GM12878 (cell line): ENCODE results near the gene FHOD3. TPM values are rescaled to one million over a fixed set of nuclear protein-coding genes. Genes with fewer than 3 reads are reported as not detected.

ENCODE experiments used
- ATF7 ChIP-seq: fragments of 450-650 bp; IDR thresholded peaks from 2 replicates; pipeline ENCODE4 v1.6.1; 2016; ENCODE audit warnings: low read depth, mild to moderate bottlenecking
- BCL11A ChIP-seq: IDR thresholded peaks from 2 replicates; pipeline ENCODE4 v1.6.1; 2011; ENCODE audit warnings: low read depth, low read length
- BHLHE40 ChIP-seq, 2 experiments: fragments of 450-650 bp in 1 of 2; IDR thresholded peaks; 2 replicates each; pipeline ENCODE4 v1.6.1; 2011 to 2017; ENCODE audit warnings: low read depth in 2 of 2, borderline replicate concordance in 1 of 2, improper control_type of control experiment in 1 of 2, low read length in 1 of 2, mild to moderate bottlenecking in 1 of 2
- HCFC1 ChIP-seq: fragments of 150-350 bp; IDR thresholded peaks from 2 replicates; pipeline ENCODE4 v1.6.1; 2014; ENCODE audit warnings: low read length
- JUNB ChIP-seq: IDR thresholded peaks from 2 replicates; pipeline ENCODE4 v1.6.1; 2016; ENCODE audit warnings: antibody characterized with exemption, mild to moderate bottlenecking
- MXI1 ChIP-seq: fragments of 150-350 bp; IDR thresholded peaks from 2 replicates; pipeline ENCODE4 v1.6.1; 2011; ENCODE audit warnings: low read depth, mild to moderate bottlenecking, inconsistent platforms, low read length, improper control_type of control experiment
- NFIC ChIP-seq: IDR thresholded peaks from 2 replicates; pipeline ENCODE4 v1.6.1; 2012; ENCODE audit warnings: low read depth, mild to moderate bottlenecking, inconsistent platforms, low read length, moderate library complexity
- NR2F1 ChIP-seq: fragments of 450-650 bp; conservative IDR thresholded peaks from 2 replicates; pipeline ENCODE4 v1.6.1; 2017; ENCODE audit warnings: mild to moderate bottlenecking
- NRF1 ChIP-seq: conservative IDR thresholded peaks from 2 replicates; pipeline ENCODE4 v1.6.1; 2011; ENCODE audit warnings: mild to moderate bottlenecking, low read depth, low read length, improper control_type of control experiment
- POU2F2 ChIP-seq: IDR thresholded peaks from 3 replicates; pipeline ENCODE4 v1.6.1; 2011; ENCODE audit warnings: low read depth, mild to moderate bottlenecking, low read length, borderline replicate concordance
- ZNF592 ChIP-seq: fragments of 450-650 bp; IDR thresholded peaks from 2 replicates; pipeline ENCODE4 v1.6.1; 2017; ENCODE audit warnings: mild to moderate bottlenecking, moderate library complexity
- polyA plus RNA-seq, 11 experiments: library from polyadenylated mRNA; depleted of rRNA in 4 of 11; unstranded in 6 of 11; stranded (reverse) in 5 of 11; fragments of >200 nt; fragmentation: Nextera tagmentation in 4 of 11; fragmentation: Illumina TruSeq in 1 of 11; extraction: Ambion mirVana in 4 of 11; extraction: Trizol in 1 of 11; gene quantifications; 1 replicate in 1 of 11; 2 replicates in 10 of 11; pipeline versions ENCODE4 v1.2.1 to v1.2.3, GENCODE V29; 2011 to 2016; ENCODE audit warnings: inconsistent platforms in 2 of 11, missing spikeins in 2 of 11, low read depth in 1 of 11
- total RNA-seq, 4 experiments: library from RNA; depleted of rRNA in 3 of 4; stranded (reverse); fragments of >200 nt in 3 of 4; fragmentation: Illumina TruSeq in 1 of 4; extraction: Trizol in 1 of 4; gene quantifications; 2 replicates each; pipeline versions ENCODE4 v1.2.1 to v1.2.3, GENCODE V29; 2013 to 2021
- TF ChIP-seq, protein P1 (sequence below): fragments of 450-650 bp; IDR thresholded peaks from 2 replicates; pipeline ENCODE4 v1.6.1; 2016; ENCODE audit warnings: mild to moderate bottlenecking, moderate library complexity, borderline replicate concordance
- TF ChIP-seq, protein P2 (sequence below): fragments of 450-650 bp; IDR thresholded peaks from 2 replicates; pipeline ENCODE4 v1.6.1; 2017; ENCODE audit warnings: antibody characterized with exemption, mild to moderate bottlenecking, moderate library complexity
- TF ChIP-seq, protein P3 (sequence below): fragments of 450-650 bp; IDR thresholded peaks from 2 replicates; pipeline ENCODE4 v1.6.1; 2016; ENCODE audit warnings: mild to moderate bottlenecking

FHOD3 gene
- total and polyA plus RNA-seq, 10 of the 15 experiments (the other 5 are each of a cell fraction or from before 2014, with no cell fraction given), result 0.77 to 26.7 (median 10.4) TPM

DNA sequence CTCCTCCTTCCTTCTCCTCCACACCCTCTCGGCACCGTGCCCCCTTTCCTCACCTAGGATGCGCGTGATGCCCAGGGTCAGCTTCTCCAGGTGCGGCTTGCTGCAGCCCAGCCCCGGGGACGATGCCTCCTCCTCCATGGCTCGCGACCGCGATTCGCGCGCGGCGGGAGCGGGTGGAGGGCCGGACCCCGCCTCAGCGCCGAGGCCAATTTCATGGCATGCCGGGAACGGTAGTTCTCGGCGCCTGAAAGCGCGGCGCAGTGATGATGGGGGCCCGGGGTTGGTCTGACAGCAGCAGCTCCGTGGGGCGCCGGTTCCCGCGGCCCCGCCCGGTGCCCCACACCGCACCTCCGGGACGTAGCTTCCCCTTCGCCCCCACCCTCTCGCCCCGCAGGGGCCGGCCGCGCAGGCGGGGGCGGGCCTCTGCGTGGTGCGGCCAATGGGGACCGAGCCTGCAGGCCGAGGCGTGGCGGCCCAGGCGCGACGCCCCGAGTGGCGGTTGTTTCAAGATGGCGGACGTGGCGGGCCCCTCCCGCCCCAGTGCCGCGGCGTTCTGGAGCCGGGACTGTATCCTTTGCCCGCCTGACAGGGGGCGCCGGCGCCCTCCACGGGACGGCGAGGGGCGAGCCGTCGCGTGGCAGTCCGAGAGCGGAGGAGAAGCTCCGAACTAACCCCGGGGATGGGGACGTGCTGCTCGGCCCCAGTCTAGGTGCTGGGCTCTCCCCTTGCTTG lies 531.3 kb downstream of the FHOD3 start, which contains the start of the genes KIAA1328 and TPGS2 (continued):
- TF ChIP-seq, protein P1, sequence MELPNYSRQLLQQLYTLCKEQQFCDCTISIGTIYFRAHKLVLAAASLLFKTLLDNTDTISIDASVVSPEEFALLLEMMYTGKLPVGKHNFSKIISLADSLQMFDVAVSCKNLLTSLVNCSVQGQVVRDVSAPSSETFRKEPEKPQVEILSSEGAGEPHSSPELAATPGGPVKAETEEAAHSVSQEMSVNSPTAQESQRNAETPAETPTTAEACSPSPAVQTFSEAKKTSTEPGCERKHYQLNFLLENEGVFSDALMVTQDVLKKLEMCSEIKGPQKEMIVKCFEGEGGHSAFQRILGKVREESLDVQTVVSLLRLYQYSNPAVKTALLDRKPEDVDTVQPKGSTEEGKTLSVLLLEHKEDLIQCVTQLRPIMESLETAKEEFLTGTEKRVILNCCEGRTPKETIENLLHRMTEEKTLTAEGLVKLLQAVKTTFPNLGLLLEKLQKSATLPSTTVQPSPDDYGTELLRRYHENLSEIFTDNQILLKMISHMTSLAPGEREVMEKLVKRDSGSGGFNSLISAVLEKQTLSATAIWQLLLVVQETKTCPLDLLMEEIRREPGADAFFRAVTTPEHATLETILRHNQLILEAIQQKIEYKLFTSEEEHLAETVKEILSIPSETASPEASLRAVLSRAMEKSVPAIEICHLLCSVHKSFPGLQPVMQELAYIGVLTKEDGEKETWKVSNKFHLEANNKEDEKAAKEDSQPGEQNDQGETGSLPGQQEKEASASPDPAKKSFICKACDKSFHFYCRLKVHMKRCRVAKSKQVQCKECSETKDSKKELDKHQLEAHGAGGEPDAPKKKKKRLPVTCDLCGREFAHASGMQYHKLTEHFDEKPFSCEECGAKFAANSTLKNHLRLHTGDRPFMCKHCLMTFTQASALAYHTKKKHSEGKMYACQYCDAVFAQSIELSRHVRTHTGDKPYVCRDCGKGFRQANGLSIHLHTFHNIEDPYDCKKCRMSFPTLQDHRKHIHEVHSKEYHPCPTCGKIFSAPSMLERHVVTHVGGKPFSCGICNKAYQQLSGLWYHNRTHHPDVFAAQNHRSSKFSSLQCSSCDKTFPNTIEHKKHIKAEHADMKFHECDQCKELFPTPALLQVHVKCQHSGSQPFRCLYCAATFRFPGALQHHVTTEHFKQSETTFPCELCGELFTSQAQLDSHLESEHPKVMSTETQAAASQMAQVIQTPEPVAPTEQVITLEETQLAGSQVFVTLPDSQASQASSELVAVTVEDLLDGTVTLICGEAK, result no peak
- TF ChIP-seq, protein P2, sequence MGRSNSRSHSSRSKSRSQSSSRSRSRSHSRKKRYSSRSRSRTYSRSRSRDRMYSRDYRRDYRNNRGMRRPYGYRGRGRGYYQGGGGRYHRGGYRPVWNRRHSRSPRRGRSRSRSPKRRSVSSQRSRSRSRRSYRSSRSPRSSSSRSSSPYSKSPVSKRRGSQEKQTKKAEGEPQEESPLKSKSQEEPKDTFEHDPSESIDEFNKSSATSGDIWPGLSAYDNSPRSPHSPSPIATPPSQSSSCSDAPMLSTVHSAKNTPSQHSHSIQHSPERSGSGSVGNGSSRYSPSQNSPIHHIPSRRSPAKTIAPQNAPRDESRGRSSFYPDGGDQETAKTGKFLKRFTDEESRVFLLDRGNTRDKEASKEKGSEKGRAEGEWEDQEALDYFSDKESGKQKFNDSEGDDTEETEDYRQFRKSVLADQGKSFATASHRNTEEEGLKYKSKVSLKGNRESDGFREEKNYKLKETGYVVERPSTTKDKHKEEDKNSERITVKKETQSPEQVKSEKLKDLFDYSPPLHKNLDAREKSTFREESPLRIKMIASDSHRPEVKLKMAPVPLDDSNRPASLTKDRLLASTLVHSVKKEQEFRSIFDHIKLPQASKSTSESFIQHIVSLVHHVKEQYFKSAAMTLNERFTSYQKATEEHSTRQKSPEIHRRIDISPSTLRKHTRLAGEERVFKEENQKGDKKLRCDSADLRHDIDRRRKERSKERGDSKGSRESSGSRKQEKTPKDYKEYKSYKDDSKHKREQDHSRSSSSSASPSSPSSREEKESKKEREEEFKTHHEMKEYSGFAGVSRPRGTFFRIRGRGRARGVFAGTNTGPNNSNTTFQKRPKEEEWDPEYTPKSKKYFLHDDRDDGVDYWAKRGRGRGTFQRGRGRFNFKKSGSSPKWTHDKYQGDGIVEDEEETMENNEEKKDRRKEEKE, result no peak
- TF ChIP-seq, protein P3, sequence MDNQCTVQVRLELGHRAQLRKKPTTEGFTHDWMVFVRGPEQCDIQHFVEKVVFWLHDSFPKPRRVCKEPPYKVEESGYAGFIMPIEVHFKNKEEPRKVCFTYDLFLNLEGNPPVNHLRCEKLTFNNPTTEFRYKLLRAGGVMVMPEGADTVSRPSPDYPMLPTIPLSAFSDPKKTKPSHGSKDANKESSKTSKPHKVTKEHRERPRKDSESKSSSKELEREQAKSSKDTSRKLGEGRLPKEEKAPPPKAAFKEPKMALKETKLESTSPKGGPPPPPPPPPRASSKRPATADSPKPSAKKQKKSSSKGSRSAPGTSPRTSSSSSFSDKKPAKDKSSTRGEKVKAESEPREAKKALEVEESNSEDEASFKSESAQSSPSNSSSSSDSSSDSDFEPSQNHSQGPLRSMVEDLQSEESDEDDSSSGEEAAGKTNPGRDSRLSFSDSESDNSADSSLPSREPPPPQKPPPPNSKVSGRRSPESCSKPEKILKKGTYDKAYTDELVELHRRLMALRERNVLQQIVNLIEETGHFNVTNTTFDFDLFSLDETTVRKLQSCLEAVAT, result no peak
- TF ChIP-seq HCFC1, result peak; percentile 80
- peak; percentile 26 to 63; a peak in 3 of 4 replicates for TF ChIP-seq BHLHE40 (IDR thresholded peaks at IDR 0.05; ENCODE audit: borderline replicate concordance in 1 of 2, low read depth in 2 of 2, low read length in 1 of 2)
- no peak for TF ChIP-seq ATF7
- TF ChIP-seq NFIC, result no peak
- no peak for TF ChIP-seq ZNF592
- TF ChIP-seq BCL11A, result no peak
- peak; percentile 71 for TF ChIP-seq MXI1
- TF ChIP-seq POU2F2, result no peak
- peak; percentile 70 for TF ChIP-seq NR2F1
- peak; percentile 29; the same call in 1 of the 2 replicates for TF ChIP-seq NRF1
- no peak for TF ChIP-seq JUNB
